ENCODE data around the gene PTPN3.

DNA sequence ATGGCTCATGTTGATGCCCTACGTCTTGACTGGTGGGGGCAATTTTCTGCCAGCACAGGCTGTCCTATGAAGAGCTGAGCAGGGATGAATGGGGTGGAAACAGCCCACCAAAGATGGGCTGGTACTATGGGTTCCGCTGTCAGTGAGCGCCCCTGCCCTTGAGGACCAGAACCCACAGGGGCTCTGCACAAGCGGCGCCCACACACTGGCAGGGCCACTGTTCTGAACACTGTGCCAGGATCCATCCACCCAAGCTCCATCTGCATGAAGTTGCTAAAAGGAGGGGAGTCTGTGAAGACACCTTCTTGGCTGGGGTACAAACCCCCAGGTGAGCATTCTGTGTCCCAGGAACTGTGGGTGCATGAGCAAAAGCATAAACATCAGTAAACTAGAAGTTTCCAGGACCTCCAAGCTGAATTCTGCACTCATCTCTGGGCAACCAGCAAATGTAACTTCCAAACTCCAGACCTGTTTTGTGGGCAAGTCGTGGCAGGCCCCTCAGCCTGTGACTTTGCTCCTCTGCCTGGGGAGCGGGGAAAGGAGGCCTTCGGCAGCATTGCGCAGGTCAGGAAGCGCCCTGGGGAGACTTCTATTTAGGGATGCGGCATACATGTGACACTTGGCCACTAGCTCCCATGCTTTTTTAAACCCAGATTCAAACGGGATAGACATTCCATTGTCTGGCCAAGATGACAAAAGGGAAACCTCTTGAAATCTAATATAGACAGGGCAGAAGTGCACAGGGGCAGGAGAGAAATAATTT, 48.9 kb downstream of the PTPN3 start:
- TF ChIP-seq, protein P1, sequence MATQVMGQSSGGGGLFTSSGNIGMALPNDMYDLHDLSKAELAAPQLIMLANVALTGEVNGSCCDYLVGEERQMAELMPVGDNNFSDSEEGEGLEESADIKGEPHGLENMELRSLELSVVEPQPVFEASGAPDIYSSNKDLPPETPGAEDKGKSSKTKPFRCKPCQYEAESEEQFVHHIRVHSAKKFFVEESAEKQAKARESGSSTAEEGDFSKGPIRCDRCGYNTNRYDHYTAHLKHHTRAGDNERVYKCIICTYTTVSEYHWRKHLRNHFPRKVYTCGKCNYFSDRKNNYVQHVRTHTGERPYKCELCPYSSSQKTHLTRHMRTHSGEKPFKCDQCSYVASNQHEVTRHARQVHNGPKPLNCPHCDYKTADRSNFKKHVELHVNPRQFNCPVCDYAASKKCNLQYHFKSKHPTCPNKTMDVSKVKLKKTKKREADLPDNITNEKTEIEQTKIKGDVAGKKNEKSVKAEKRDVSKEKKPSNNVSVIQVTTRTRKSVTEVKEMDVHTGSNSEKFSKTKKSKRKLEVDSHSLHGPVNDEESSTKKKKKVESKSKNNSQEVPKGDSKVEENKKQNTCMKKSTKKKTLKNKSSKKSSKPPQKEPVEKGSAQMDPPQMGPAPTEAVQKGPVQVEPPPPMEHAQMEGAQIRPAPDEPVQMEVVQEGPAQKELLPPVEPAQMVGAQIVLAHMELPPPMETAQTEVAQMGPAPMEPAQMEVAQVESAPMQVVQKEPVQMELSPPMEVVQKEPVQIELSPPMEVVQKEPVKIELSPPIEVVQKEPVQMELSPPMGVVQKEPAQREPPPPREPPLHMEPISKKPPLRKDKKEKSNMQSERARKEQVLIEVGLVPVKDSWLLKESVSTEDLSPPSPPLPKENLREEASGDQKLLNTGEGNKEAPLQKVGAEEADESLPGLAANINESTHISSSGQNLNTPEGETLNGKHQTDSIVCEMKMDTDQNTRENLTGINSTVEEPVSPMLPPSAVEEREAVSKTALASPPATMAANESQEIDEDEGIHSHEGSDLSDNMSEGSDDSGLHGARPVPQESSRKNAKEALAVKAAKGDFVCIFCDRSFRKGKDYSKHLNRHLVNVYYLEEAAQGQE (IDR thresholded peaks at IDR 0.05; ENCODE audit: insufficient read depth in 1 of 2, low read depth in 2 of 2, low read length in 2 of 2), result no peak
- TF ChIP-seq TAF1 (IDR thresholded peaks at IDR 0.05; ENCODE audit: borderline replicate concordance, insufficient read depth, low read length) (no peak), SIN3A (IDR thresholded peaks at IDR 0.05; ENCODE audit: borderline replicate concordance, insufficient read depth, low read length) (no peak)
